Calu3 (cell line): ENCODE measurements around the gene AMER3. TPM values are rescaled to one million over a fixed set of nuclear protein-coding genes. Genes with fewer than 3 reads are reported as not detected.

ENCODE experiments used
- BruUV-seq: library from RNA; stranded (reverse); fragments of 400-500 nt; replicated peaks from 2 replicates; lab custom pipeline; 2021; lab: Mats Ljungman, UMichigan
- CTCF ChIA-PET: fragments of 300-600 bp; sonication (Branson Sonifier 250); formaldehyde crosslinking; loops from one replicate; lab custom pipeline; 2022; ENCODE audit warnings: antibody characterized with exemption; lab: Charles Lee
- DNase-seq: peaks from one replicate; pipeline ENCODE4 v3.0.0; 2022
- H3K27ac Mint-ChIP-seq: one replicate; pipeline ENCODE4 v1.8.0; 2022; ENCODE audit warnings: mixed read lengths; ENCODE audit not compliant: unreplicated experiment
- H3K27me3 Mint-ChIP-seq: one replicate; pipeline ENCODE4 v1.8.0; 2022; ENCODE audit warnings: mixed read lengths; ENCODE audit not compliant: unreplicated experiment
- H3K36me3 Mint-ChIP-seq: one replicate; pipeline ENCODE4 v1.8.0; 2022; ENCODE audit warnings: mild to moderate bottlenecking, moderate library complexity, mixed read lengths; ENCODE audit not compliant: insufficient read depth, unreplicated experiment
- H3K4me1 Mint-ChIP-seq: one replicate; pipeline ENCODE4 v1.8.0; 2022; ENCODE audit warnings: mild to moderate bottlenecking, low read depth, mixed read lengths; ENCODE audit not compliant: unreplicated experiment
- H3K4me3 Mint-ChIP-seq: one replicate; pipeline ENCODE4 v1.8.0; 2022; ENCODE audit warnings: mild to moderate bottlenecking, low read depth, moderate library complexity, mixed read lengths; ENCODE audit not compliant: unreplicated experiment
- H3K9me3 Mint-ChIP-seq: one replicate; pipeline ENCODE4 v1.8.0; 2022; ENCODE audit warnings: low read depth, mixed read lengths; ENCODE audit not compliant: unreplicated experiment
- CTCF ChIP-seq: fragments of 200-600 bp; IDR thresholded peaks from one replicate; pipeline ENCODE4 v1.8.0; 2022; ENCODE audit warnings: antibody characterized with exemption; ENCODE audit not compliant: unreplicated experiment
- intact Hi-C: fragments of 100-400 bp; cut with micrococcal nuclease; formaldehyde crosslinking; loops from one replicate; pipeline ENCODE4 v1.10.0; 2022; ENCODE audit not compliant: unreplicated experiment
- total RNA-seq: library from RNA; stranded (reverse); gene quantifications from 2 replicates; pipeline ENCODE4 v1.2.3, GENCODE V29; 2022

Gene AMER3
- total RNA-seq, 1 experiment from 2014 or later, result not detected

GRCh38 chr2:130814931-130815680, 59.8 kb downstream of the AMER3 start:
- intact Hi-C loops, result no loop called here

More at GRCh38 chr2:130814931-130815680, 59.8 kb downstream of the AMER3 start:
- no TSS peak for BruUV-seq
- no peaks in the 10 kb centered on the region for H3K9me3 Mint-ChIP-seq
- no peak for DNase-seq
- no peaks in the 10 kb centered on the region for H3K36me3 Mint-ChIP-seq
- no peaks in the 10 kb centered on the region for H3K27me3 Mint-ChIP-seq
- CTCF ChIA-PET, result no interaction called here
- peaks cover 6% of the 10 kb centered on the region for H3K4me1 Mint-ChIP-seq
- no peak overlapping the region for H3K27ac Mint-ChIP-seq
- no peak overlapping the region for H3K4me3 Mint-ChIP-seq
- TF ChIP-seq CTCF, result no peak

Other genes with a start within 250 kb of the AMER3 start
- gene POTEI, start 246.2 kb upstream of the AMER3 start, total RNA-seq, result not detected in 2 replicates
- not detected in 2 replicates for gene CFC1B, start 234.3 kb upstream of the AMER3 start, total RNA-seq
- gene CFC1, start 156.0 kb upstream of the AMER3 start, total RNA-seq, result not detected in 2 replicates
- gene POTEJ, start 144.1 kb upstream of the AMER3 start, total RNA-seq, result not detected in 2 replicates
- not detected in 2 replicates for gene GPR148, start 26.5 kb upstream of the AMER3 start, total RNA-seq
- gene ARHGEF4, start 81.4 kb downstream of the AMER3 start, total RNA-seq, result 5.9 and 8.8 TPM in 2 replicates